ENCODE measurements around the gene ABHD1.
A peak's percentile ranks its signal among the peaks of the same experiment; 100 is the strongest.

ABHD1 gene

DNA sequence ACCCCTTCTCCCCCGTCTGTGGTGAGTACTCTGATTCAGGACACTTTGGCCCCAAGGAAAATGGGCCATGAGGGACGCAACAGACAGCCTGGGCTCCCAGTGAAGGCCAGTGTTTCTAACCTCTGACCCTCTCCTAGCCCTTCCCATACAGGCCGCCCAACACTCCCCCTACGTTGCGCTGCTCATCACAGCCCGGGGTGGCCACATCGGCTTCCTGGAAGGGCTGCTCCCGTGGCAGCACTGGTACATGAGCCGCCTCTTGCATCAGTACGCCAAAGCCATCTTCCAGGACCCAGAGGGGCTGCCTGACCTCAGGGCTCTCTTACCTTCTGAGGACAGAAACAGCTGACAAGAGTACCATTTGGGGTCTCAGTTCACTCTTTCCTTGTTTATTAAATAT is 6.8 kb downstream of the ABHD1 start:
- in situ Hi-C loops (cut with HindIII; ENCODE audit: low pct_ligation_motif_present, low sequenced_read_pairs), result no loop called here
- H3K36me3 ChIP-seq (replicated peaks), result peaks cover 18% of the 10 kb centered on the region
- no peak overlapping the region for H3K27ac ChIP-seq
- no peak overlapping the region for H3K4me3 ChIP-seq (ENCODE audit: low read depth, low read length)
- TF ChIP-seq CTCF (IDR thresholded peaks at IDR 0.05; ENCODE audit: low read depth, low read length, missing control alignments), result no peak
- no peak for DNase-seq
- no peaks in the 10 kb centered on the region for H3K27me3 ChIP-seq (replicated peaks)

GRCh38 chr2:27131429-27131828 is 7.8 kb downstream of the ABHD1 start:
- in situ Hi-C loops (cut with HindIII; ENCODE audit: low pct_ligation_motif_present, low sequenced_read_pairs), result no loop called here
- no peaks in the 10 kb centered on the region for H3K27me3 ChIP-seq (replicated peaks)
- H3K27ac ChIP-seq, result no peak overlapping the region
- DNase-seq, result no peak
- H3K4me3 ChIP-seq (ENCODE audit: low read depth, low read length), result no peak overlapping the region
- TF ChIP-seq CTCF (IDR thresholded peaks at IDR 0.05; ENCODE audit: low read depth, low read length, missing control alignments), result no peak
- peaks cover 18% of the 10 kb centered on the region for H3K36me3 ChIP-seq (replicated peaks)

GRCh38 chr2:27133195-27133875 is 9.7 kb downstream of the ABHD1 start:
- H3K36me3 ChIP-seq (replicated peaks), result peaks cover 18% of the 10 kb centered on the region
- no peak overlapping the region for H3K27ac ChIP-seq

DNA sequence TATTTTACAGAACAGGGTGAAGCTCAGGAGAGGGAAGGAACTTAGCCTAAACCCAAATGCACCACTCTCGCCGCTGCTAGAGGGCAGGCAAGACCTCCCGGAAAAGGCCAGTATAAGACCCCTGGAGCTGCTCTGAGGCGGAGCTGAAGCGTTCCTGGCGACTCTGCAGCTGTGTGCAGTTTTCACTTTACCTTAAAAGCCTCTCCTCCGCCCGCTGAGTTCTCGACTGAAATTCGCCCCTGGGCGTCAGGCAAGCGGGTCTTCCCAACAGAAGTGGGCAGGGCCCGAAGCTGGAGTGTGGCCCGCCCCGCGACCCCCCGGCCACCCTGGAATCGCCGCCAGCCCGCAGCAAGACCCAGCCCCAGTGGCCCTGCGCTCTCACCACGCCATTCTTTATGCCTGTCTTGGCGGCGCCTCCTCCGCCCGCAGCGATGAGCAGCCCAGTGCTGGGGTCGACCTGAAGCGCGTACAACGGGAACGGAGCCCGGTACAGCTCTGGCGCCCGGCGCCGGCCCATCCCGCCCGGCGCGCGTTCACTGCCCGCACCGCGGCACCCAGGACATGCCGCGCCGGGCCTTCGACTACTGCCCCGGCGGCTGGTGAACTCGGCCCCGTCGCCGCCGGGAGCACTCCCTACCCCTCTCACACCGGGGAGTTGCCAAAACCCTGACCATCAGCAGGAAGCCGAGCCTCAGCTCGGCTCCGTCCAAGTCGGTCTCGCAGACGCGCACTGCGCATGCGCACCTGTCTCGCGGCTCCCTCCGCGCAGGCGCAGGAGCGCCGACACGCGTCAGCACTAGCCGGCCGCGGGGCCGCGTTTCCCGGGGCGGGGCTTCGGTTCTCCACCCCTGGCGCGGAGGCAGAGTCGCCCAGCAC is 10.5 kb downstream of the ABHD1 start, which contains the start of gene PREB:
Gene PREB (minus strand): TSS at position 732 of the 876 bp plus-strand sequence. CDS start 215 bp downstream, at position 517.
- peak within 1 kb of the TSS; percentile 30 for H3K27ac ChIP-seq
- in situ Hi-C loops (cut with HindIII; ENCODE audit: low pct_ligation_motif_present, low sequenced_read_pairs), result no loop called here
- H3K36me3 ChIP-seq (replicated peaks), result peaks cover 18% of the 10 kb centered on the region
- DNase-seq, result peak; percentile 89
- peak; percentile 65 for TF ChIP-seq CTCF (IDR thresholded peaks at IDR 0.05; ENCODE audit: low read depth, low read length, missing control alignments)
- no peaks in the 10 kb centered on the region for H3K27me3 ChIP-seq (replicated peaks)
- peak within 1 kb of the TSS; percentile 97 for H3K4me3 ChIP-seq (ENCODE audit: low read depth, low read length)

More at GRCh38 chr2:27133195-27133875, 9.7 kb downstream of the ABHD1 start:
- TF ChIP-seq CTCF (IDR thresholded peaks at IDR 0.05; ENCODE audit: low read depth, low read length, missing control alignments), result no peak
- Histone ChIP-seq H3K4me3 (ENCODE audit: low read depth, low read length) (peak overlapping the region; percentile 97), H3K27me3 (replicated peaks) (no peaks in the 10 kb centered on the region)
- no peak for DNase-seq
- in situ Hi-C loops (cut with HindIII; ENCODE audit: low pct_ligation_motif_present, low sequenced_read_pairs), result no loop called here

DNA sequence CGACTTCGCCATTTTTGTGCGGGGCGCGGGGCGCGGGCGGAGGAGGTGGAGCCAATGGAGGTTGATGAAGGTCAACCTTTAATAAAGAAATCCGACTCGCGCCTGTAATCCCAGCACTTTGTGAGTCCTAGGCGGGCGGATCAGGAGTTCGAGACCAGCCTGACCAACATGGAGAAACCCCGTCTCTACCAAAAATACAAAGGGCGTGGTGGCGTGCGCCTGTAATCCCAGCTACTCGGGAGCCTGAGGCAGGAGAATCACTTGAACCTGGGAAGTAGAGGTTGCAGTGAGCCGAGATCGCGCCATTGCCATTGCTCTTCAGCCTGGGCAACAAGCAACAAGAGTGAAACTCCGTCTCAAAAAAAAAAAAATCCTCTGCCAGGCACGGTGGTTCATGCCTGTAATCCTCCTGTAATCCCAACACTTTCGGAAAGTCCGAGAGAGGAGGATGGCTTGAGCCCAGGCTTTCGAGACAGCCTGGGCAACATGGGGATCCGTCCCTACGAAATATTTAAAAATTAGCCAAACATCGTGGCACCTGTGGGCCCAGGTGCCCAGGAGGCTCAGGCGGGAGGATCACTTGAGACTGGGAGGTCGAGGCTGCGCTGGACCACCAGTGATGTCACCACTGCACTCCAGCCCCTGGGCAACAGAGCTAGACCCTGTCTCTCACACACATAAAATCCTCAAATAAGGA is 11.3 kb downstream of the ABHD1 start:
- H3K4me3 ChIP-seq (ENCODE audit: low read depth, low read length), result peak overlapping the region; percentile 31
- no peak for TF ChIP-seq CTCF (IDR thresholded peaks at IDR 0.05; ENCODE audit: low read depth, low read length, missing control alignments)
- DNase-seq, result no peak
- H3K27ac ChIP-seq, result no peak overlapping the region
- no peaks in the 10 kb centered on the region for H3K27me3 ChIP-seq (replicated peaks)
- in situ Hi-C loops (cut with HindIII; ENCODE audit: low pct_ligation_motif_present, low sequenced_read_pairs), result no loop called here
- peaks cover 15% of the 10 kb centered on the region for H3K36me3 ChIP-seq (replicated peaks)
